NCI-H345 (cell line): ENCODE measurements around the gene DCST2.

Source experiments
- DNase-seq: peaks from one replicate; lab custom pipeline; 2025; lab: John Stamatoyannopoulos, UW

DCST2 gene

DNA sequence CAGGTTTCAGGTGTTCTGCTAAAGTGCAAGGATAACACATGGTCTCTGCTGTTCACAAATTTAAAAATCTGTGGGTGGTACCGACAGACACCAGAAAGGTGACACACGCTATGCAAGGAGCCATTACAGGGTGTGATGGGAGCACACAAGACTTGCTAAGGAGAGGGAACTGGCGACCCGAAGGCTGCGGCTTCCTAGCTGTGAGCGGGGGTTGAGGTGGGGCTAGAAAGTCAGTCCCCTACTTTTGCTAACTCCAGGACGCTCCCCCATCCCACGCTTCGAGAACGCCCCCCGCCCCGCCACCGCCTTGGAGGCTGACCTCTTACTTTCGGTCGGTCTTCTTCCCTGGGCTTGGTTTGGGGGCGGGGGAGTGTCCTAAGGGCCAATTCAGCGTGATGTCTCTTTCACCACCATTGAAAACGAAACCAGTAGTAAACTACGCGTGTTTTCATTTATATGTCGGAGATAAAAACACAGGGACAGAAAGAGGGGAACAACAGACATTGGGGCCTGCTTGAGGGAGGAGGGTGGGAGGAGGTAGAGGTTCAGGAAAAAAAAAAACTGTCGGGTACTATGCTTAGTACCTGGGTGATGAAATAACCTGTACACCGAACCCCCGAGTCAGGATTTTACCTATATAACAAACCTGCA is 58.0 kb downstream of the DCST2 start:
- DNase-seq: peak; percentile 57

DNA sequence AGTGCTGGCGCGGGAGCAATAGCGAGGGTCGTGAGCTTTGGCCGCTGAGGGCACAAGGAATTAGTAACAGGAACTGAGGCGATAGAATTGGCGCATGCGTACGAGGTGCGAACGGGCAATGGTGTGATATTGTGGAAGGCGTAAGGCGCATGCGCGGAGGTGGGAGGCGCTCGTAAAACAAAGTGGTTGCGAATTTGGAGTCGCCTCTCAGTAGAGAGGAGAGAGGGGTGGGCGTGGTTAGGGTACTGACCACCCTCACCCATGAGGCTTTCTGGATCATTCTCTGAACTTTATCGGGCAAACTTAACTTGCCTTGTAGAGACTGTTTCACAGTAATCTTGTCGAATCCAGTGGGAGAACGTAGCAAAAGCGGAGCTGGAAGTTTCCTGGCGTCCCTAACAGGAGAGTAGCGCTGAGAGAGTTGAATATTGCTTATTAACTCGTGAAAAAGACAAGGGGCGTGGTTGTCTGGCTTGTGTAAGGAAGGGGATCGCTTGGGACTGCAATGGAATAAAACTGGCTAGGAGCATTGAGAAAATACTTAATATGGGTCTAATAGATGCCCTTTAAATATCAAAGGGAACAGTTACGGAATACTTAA is 58.7 kb downstream of the DCST2 start:
- DNase-seq: peak; percentile 100

- peak; percentile 100 for DNase-seq
Observed at GRCh38 chr1:154974102-154974807, 59.3 kb downstream of the DCST2 start, which contains the start of gene CKS1B. TSS of gene CKS1B (plus strand) at chr1:154974681. CDS start at chr1:154974746, 65 bp downstream.

- peak; percentile 99 for DNase-seq
Observed at GRCh38 chr1:154973344-154974101, 60.1 kb downstream of the DCST2 start.

DNA sequence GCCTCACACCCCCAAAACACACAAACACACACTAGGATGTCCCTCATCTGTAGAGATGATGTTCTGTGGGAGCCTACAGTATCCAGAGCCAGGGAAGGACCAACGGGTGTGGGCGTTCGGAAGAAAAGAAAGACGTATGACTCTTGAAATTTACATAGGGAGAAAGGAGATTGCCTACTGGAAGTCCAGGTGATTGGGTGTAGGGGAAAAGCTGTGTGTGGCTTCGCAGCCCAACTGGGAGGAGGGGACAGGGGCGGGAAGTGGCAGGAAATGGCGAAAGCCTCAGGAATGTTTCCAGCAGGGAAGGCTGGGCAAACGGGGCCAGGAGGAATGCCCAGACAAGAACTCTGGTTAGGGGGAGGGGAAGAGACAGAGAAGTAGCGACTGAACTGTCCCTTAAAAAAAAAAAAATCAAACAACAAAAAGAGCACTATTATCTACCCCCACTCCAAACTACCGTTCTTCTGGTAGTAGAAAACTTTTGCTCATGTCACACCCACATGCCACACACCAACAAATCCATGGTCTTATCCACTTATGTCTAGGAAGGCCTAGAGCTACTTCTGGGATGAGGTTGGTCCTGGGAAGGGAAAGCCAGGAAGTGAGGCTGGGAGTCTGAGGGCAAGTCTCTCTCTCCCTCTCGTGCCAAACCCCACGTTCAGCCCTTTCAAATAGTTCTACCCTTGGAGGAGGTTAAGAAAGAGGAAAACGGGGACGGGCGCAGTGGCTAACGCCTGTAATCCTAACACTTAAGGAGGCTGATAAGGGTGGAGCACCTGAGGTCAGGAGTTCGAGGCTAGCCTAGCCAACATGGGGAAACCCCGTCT is 60.9 kb downstream of the DCST2 start:
- no peak for DNase-seq

- no peak for DNase-seq
Observed at GRCh38 chr1:154972213-154972516, 61.4 kb downstream of the DCST2 start.

DNA sequence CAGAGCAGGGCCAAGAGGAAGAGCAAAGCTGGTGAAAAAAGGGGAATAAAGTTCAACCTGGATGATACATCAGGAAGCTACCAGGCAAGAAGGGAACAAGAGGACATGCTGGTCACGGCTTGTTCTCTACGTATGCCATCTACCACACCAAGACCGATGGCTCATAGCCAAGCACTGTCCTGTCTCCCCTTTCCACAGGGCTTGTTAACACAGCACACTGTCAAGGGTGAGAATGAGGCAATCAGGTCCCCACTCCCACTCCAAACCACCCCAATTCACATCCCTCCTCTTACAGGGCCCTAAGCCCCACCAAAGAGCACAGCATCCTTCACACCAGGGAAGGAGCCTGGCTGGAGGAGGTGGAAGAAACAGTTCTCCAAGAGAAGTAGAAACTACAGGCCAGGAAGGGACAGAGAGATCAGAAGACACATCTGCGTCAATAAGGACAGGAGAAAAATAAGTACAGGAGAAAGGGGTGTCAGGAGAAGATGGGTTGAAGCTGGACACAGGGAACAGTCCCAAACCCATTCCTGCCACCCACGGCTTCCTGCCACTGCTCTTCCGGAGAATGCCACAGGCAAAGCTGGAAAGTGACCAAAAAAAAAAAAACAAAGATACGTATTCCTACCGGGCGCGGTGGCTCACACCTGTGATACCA is 62.1 kb downstream of the DCST2 start:
- DNase-seq: no peak

DNA sequence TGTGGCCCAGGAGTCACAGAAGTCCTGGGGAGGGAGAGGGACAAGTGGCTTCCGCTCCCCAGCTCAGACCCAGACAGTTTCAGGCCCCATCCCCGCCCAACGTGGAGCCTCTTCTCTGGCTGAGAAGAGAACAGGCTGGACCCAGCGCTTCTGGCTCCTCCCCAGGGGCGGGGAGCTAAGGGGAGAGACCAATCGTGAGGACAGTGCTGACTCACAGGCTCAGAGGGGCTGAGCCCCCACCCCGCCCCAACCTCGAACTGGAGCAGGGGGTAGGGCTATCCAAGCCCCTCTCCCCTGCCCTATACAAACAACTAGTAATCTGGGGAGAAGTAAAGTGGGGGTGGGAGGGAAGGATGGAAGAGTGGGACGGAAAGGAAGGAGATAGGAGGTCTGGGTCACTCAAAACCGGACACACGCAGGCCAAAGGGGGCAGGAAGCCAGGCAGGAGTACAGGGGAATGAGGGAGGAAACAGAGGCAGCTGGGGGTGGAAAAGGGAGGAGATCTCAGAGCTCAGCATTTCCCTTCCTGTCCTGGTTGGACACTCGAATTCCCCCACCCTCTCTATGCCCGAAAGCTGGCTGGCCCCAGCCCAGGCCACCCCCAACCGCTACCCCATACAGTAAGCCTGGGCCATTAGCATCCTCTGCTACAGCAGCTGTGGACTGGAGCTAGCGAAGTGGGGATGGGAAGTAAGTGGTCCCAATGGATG is 62.8 kb downstream of the DCST2 start, which contains the start of gene SHC1:
TSS of gene SHC1 (minus strand) at position 117 of the 710 bp plus-strand sequence. CDS start 221 bp downstream, outside the sequence.
- DNase-seq: no peak

DNA sequence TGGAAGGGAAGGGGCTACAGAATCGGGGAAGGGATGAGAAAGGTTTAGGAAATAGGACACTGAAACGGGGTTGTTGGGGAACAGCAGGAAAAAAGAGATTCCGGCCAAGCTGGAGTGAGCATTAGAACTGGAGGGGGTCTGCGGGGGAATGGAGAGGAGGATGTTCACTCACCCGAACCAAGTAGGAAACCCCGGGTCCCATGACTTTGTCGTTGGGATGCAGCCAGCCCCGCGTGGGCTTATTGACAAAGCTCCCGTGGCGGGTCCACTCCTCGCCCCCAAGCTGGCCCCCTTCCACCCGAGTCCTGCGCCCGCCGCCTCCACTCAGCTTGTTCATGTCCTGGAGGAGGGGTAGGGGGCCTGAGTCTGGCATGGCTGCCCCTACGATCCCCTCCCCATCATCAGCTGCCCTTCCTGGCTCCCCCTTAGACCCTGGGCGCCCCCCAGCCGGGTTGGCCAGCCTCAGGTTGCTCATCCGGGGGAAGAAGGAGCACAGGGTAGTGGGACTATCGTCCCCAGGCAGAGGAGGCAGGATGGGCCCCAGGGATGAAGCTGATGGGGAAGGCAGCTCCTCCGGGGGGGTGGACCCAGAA is 63.6 kb downstream of the DCST2 start:
- DNase-seq: no peak

- no peak for DNase-seq
Observed at GRCh38 chr1:154969246-154969645, 64.3 kb downstream of the DCST2 start.

- DNase-seq: no peak
Observed at GRCh38 chr1:154968731-154969130, 64.8 kb downstream of the DCST2 start.
